ENCODE measurements around the gene CFAP74. TPM values are rescaled to one million over a fixed set of nuclear protein-coding genes. Genes with fewer than 3 reads are reported as not detected.

CFAP74 gene
- total and polyA plus RNA-seq, 2 donors (not counting 3 experiments of a cell fraction or from before 2014, with no cell fraction given): not detected

DNA sequence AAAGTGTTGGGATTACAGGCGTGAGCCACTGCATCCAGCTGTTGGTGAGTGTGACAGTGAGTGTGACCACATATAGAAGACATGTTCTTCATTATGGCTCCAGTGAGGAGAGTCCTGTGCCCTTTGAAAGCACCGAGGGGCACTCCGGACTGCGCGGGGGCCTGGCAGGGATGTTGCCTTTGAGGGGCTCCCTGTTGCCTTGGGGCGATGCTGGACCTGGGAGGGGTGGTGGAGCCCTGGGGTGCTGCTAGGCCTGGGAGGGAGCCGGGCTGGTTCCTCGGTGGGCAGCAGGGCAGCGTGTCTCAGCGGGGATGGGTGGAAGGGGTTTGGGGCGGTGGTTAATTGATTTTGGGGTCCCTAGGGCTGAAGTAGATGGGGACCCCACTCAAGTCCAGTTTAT is 25.5 kb downstream of the CFAP74 start:
- Histone ChIP-seq H4K20me1 (replicated peaks; ENCODE audit: control insufficient read depth, extremely low read depth, insufficient read depth, low read length) (no peaks in the 10 kb centered on the region), H3K4me2 (ENCODE audit: insufficient read depth, low read length) (no peak overlapping the region), H3K27me3 (ENCODE audit: control insufficient read depth in 2 of 2, insufficient read depth in 2 of 2, low read length in 2 of 2) (no peaks in the 10 kb centered on the region), H3K27ac (ENCODE audit: insufficient read depth, low read depth, low read length) (no peak overlapping the region), H2AFZ (ENCODE audit: low read depth, low read length) (no peak overlapping the region), H3K36me3 (ENCODE audit: control insufficient read depth in 2 of 2, extremely low read depth in 1 of 2, insufficient read depth in 2 of 2, low read length in 2 of 2) (no peaks in the 10 kb centered on the region), H3K4me3 (replicated peaks in 1 of 3; ENCODE audit: insufficient read depth in 1 of 3, low read depth in 1 of 3, low read length in 3 of 3) (no peak overlapping the region), H3K79me2 (ENCODE audit: control insufficient read depth, insufficient read depth, low read length) (no peaks in the 10 kb centered on the region), H3K9me1 (replicated peaks; ENCODE audit: control insufficient read depth, extremely low read depth, insufficient read depth, low read length) (no peaks in the 10 kb centered on the region), H3K9ac (replicated peaks; ENCODE audit: extremely low read depth, insufficient read depth, low read length) (no peak overlapping the region), H3K9me3 (replicated peaks; ENCODE audit: control insufficient read depth, insufficient read depth, low read length) (no peaks in the 10 kb centered on the region), H3K4me1 (ENCODE audit: control insufficient read depth, extremely low read depth, insufficient read depth, low read length) (no peaks in the 10 kb centered on the region)
- no TSS peak for BruUV-seq (replicated peaks)
- DNase-seq (ENCODE audit: low read depth, low spot score): no peak
- dilution Hi-C loops (cut with MboI; ENCODE audit: extremely low pct_ligation_motif_present, low sequenced_read_pairs): no loop called here
- intact Hi-C loops (cut with micrococcal nuclease): no loop called here
- FAIRE-seq: no peak
- no peak for TF ChIP-seq MYC (IDR thresholded peaks at IDR 0.05; ENCODE audit: low read depth, low read length)
- TF ChIP-seq POLR2AphosphoS5 (IDR thresholded peaks at IDR 0.05; ENCODE audit: insufficient read depth, low read depth, low read length): no peak
- TF ChIP-seq EZH2 (IDR thresholded peaks at IDR 0.05; ENCODE audit: borderline replicate concordance, low read depth, low read length, severe bottlenecking): no peak
- TF ChIP-seq CTCF (IDR thresholded peaks at IDR 0.05; ENCODE audit: extremely low read depth in 1 of 2, insufficient read depth in 1 of 2, low read depth in 1 of 2, low read length in 2 of 2): no peak
- TF ChIP-seq, protein P1, sequence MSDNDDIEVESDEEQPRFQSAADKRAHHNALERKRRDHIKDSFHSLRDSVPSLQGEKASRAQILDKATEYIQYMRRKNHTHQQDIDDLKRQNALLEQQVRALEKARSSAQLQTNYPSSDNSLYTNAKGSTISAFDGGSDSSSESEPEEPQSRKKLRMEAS (IDR thresholded peaks at IDR 0.05; ENCODE audit: insufficient read depth, insufficient read length): no peak
- no peak for TF ChIP-seq GATA2 (IDR thresholded peaks at IDR 0.05; ENCODE audit: insufficient read depth, insufficient read length, low read depth, low read length)
- no peak for TF ChIP-seq FOS (IDR thresholded peaks at IDR 0.05; ENCODE audit: borderline replicate concordance, insufficient read depth, low read length)
- POLR2A ChIA-PET: no interaction called here
- CTCF ChIA-PET: interaction anchor here (1.8 kb wide), 1 partner anchor 18 kb away, joined by 6 read pairs; no protein-coding TSS in a partner anchor

Measured in endothelial cell of umbilical vein (primary cell).